ENCODE data around the gene GMDS. TPM values are rescaled to one million over a fixed set of nuclear protein-coding genes. Genes with fewer than 3 reads are reported as not detected.

GMDS gene
- total RNA-seq, 2 donors from 2014 or later, result 18.2 to 20.5 TPM

GRCh38 chr6:1836690-1837089, 408.7 kb downstream of the GMDS start:
- no peaks in the 10 kb centered on the region for H3K27me3 Mint-ChIP-seq
- H3K36me3 Mint-ChIP-seq (ENCODE audit: low read depth), result no peaks in the 10 kb centered on the region
- H3K4me1 Mint-ChIP-seq, result no peaks in the 10 kb centered on the region
- H3K9me3 ChIP-seq (ENCODE audit: control insufficient read depth, low read length, poor library complexity, severe bottlenecking), result no peaks in the 10 kb centered on the region
- H3K27ac Mint-ChIP-seq, result no peak overlapping the region
- no peak for ATAC-seq
- DNase-seq, result no peak
- no peak overlapping the region for H3K4me3 Mint-ChIP-seq

- no peaks in the 10 kb centered on the region for H3K4me1 Mint-ChIP-seq
- no peak for ATAC-seq
Observed at GRCh38 chr6:1834646-1835516, 410.5 kb downstream of the GMDS start.

GRCh38 chr6:1834207-1834606, 411.2 kb downstream of the GMDS start:
- H3K4me3 Mint-ChIP-seq, result no peak overlapping the region
- H3K36me3 Mint-ChIP-seq (ENCODE audit: low read depth), result no peaks in the 10 kb centered on the region
- no peaks in the 10 kb centered on the region for H3K27me3 Mint-ChIP-seq
- DNase-seq, result no peak
- ATAC-seq, result no peak
- H3K9me3 ChIP-seq (ENCODE audit: control insufficient read depth, low read length, poor library complexity, severe bottlenecking), result no peaks in the 10 kb centered on the region
- no peaks in the 10 kb centered on the region for H3K4me1 Mint-ChIP-seq
- H3K27ac Mint-ChIP-seq, result no peak overlapping the region

More at GRCh38 chr6:1834646-1835516, 410.5 kb downstream of the GMDS start:
- H3K9me3 ChIP-seq (ENCODE audit: control insufficient read depth, low read length, poor library complexity, severe bottlenecking), result no peaks in the 10 kb centered on the region
- no peak for DNase-seq
- Mint-ChIP-seq H3K4me3 (no peak overlapping the region), H3K27ac (no peak overlapping the region), H3K36me3 (ENCODE audit: low read depth) (no peaks in the 10 kb centered on the region), H3K27me3 (no peaks in the 10 kb centered on the region)

GRCh38 chr6:1832844-1833787, 412.3 kb downstream of the GMDS start:
- no peak overlapping the region for H3K27ac Mint-ChIP-seq
- H3K4me3 Mint-ChIP-seq, result no peak overlapping the region
- no peaks in the 10 kb centered on the region for H3K27me3 Mint-ChIP-seq
- no peak for ATAC-seq
- no peak for DNase-seq
- H3K4me1 Mint-ChIP-seq, result no peaks in the 10 kb centered on the region
- no peaks in the 10 kb centered on the region for H3K36me3 Mint-ChIP-seq (ENCODE audit: low read depth)
- H3K9me3 ChIP-seq (ENCODE audit: control insufficient read depth, low read length, poor library complexity, severe bottlenecking), result peaks cover 3% of the 10 kb centered on the region

GRCh38 chr6:1832358-1832757, 413.0 kb downstream of the GMDS start:
- Mint-ChIP-seq H3K27ac (no peak overlapping the region), H3K4me3 (no peak overlapping the region), H3K4me1 (no peaks in the 10 kb centered on the region), H3K36me3 (ENCODE audit: low read depth) (no peaks in the 10 kb centered on the region), H3K27me3 (no peaks in the 10 kb centered on the region)
- no peak for DNase-seq
- no peak for ATAC-seq
- peaks cover 3% of the 10 kb centered on the region for H3K9me3 ChIP-seq (ENCODE audit: control insufficient read depth, low read length, poor library complexity, severe bottlenecking)

- ATAC-seq, result no peak
- Mint-ChIP-seq H3K4me1 (peaks cover 8% of the 10 kb centered on the region), H3K27ac (no peak overlapping the region), H3K36me3 (ENCODE audit: low read depth) (peaks cover 6% of the 10 kb centered on the region), H3K4me3 (no peak overlapping the region), H3K27me3 (no peaks in the 10 kb centered on the region)
- no peak for DNase-seq
- peaks cover 3% of the 10 kb centered on the region for H3K9me3 ChIP-seq (ENCODE audit: control insufficient read depth, low read length, poor library complexity, severe bottlenecking)
Observed at GRCh38 chr6:1827984-1828793, 417.2 kb downstream of the GMDS start.

- Mint-ChIP-seq H3K27me3 (no peaks in the 10 kb centered on the region), H3K4me1 (peaks cover 8% of the 10 kb centered on the region), H3K27ac (no peak overlapping the region), H3K36me3 (ENCODE audit: low read depth) (peaks cover 6% of the 10 kb centered on the region), H3K4me3 (no peak overlapping the region)
- ATAC-seq (no peak), DNase-seq (no peak)
- peaks cover 3% of the 10 kb centered on the region for H3K9me3 ChIP-seq (ENCODE audit: control insufficient read depth, low read length, poor library complexity, severe bottlenecking)
Observed at GRCh38 chr6:1825926-1826325, 419.5 kb downstream of the GMDS start.

GRCh38 chr6:1825277-1825676, 420.1 kb downstream of the GMDS start:
- Mint-ChIP-seq H3K27ac (no peak overlapping the region), H3K36me3 (ENCODE audit: low read depth) (peaks cover 6% of the 10 kb centered on the region), H3K27me3 (no peaks in the 10 kb centered on the region), H3K4me1 (peaks cover 8% of the 10 kb centered on the region), H3K4me3 (no peak overlapping the region)
- H3K9me3 ChIP-seq (ENCODE audit: control insufficient read depth, low read length, poor library complexity, severe bottlenecking), result peaks cover 3% of the 10 kb centered on the region
- DNase-seq (no peak), ATAC-seq (no peak)

GRCh38 chr6:1821513-1822183, 423.8 kb downstream of the GMDS start:
- Mint-ChIP-seq H3K4me1 (peaks cover 8% of the 10 kb centered on the region), H3K27me3 (no peaks in the 10 kb centered on the region), H3K36me3 (ENCODE audit: low read depth) (peaks cover 6% of the 10 kb centered on the region), H3K4me3 (no peak overlapping the region), H3K27ac (no peak overlapping the region)
- ATAC-seq, result no peak
- no peak for DNase-seq
- no peaks in the 10 kb centered on the region for H3K9me3 ChIP-seq (ENCODE audit: control insufficient read depth, low read length, poor library complexity, severe bottlenecking)

GRCh38 chr6:1821164-1821512, 424.3 kb downstream of the GMDS start:
- no peak overlapping the region for H3K4me3 Mint-ChIP-seq
- DNase-seq (no peak), ATAC-seq (no peak)
- peaks cover 6% of the 10 kb centered on the region for H3K36me3 Mint-ChIP-seq (ENCODE audit: low read depth)
- H3K4me1 Mint-ChIP-seq, result peaks cover 8% of the 10 kb centered on the region
- no peaks in the 10 kb centered on the region for H3K27me3 Mint-ChIP-seq
- H3K27ac Mint-ChIP-seq, result no peak overlapping the region
- H3K9me3 ChIP-seq (ENCODE audit: control insufficient read depth, low read length, poor library complexity, severe bottlenecking), result no peaks in the 10 kb centered on the region

GRCh38 chr6:1820714-1821113, 424.7 kb downstream of the GMDS start:
- no peak overlapping the region for H3K4me3 Mint-ChIP-seq
- no peaks in the 10 kb centered on the region for H3K9me3 ChIP-seq (ENCODE audit: control insufficient read depth, low read length, poor library complexity, severe bottlenecking)
- DNase-seq (no peak), ATAC-seq (no peak)
- H3K4me1 Mint-ChIP-seq, result peaks cover 8% of the 10 kb centered on the region
- H3K27ac Mint-ChIP-seq, result no peak overlapping the region
- H3K27me3 Mint-ChIP-seq, result no peaks in the 10 kb centered on the region
- peaks cover 6% of the 10 kb centered on the region for H3K36me3 Mint-ChIP-seq (ENCODE audit: low read depth)

- H3K4me3 Mint-ChIP-seq, result no peak overlapping the region
- H3K4me1 Mint-ChIP-seq, result peaks cover 8% of the 10 kb centered on the region
- H3K36me3 Mint-ChIP-seq (ENCODE audit: low read depth), result peaks cover 6% of the 10 kb centered on the region
- H3K27ac Mint-ChIP-seq, result no peak overlapping the region
- ATAC-seq, result no peak
- DNase-seq, result no peak
- no peaks in the 10 kb centered on the region for H3K27me3 Mint-ChIP-seq
- no peaks in the 10 kb centered on the region for H3K9me3 ChIP-seq (ENCODE audit: control insufficient read depth, low read length, poor library complexity, severe bottlenecking)
Observed at GRCh38 chr6:1820165-1820564, 425.2 kb downstream of the GMDS start.
